DMS153 (cell line): ENCODE measurements around the gene ARHGAP9.
"Not testable (repeated sequence)": the region's sequence is repeated elsewhere in the genome, so short reads cannot be mapped to it uniquely, and the experiment has no call there.

Source experiments
- DNase-seq: peaks from one replicate; lab custom pipeline; 2025; lab: John Stamatoyannopoulos, UW

The ARHGAP9 gene

GRCh38 chr12:57479376-57480115 is at the start of gene ARHGAP9:
TSS of gene ARHGAP9 (minus strand) at chr12:57479866. CDS start at chr12:57479406, 460 bp downstream.
- DNase-seq = no peak

- DNase-seq = no peak
Measured at GRCh38 chr12:57528831-57529555, 49.3 kb upstream of the ARHGAP9 start.

GRCh38 chr12:57528176-57528575 is 48.5 kb upstream of the ARHGAP9 start:
- no peak for DNase-seq

GRCh38 chr12:57527184-57527583 is 47.5 kb upstream of the ARHGAP9 start:
- no peak for DNase-seq

GRCh38 chr12:57526477-57527126 is 46.9 kb upstream of the ARHGAP9 start:
- DNase-seq = no peak

GRCh38 chr12:57525615-57526383 is 46.1 kb upstream of the ARHGAP9 start:
- DNase-seq = no peak

- no peak for DNase-seq
Measured at GRCh38 chr12:57524814-57525614, 45.3 kb upstream of the ARHGAP9 start.

GRCh38 chr12:57523706-57524614 is 44.3 kb upstream of the ARHGAP9 start:
- DNase-seq = no peak

- DNase-seq = no peak
Measured at GRCh38 chr12:57522887-57523705, 43.4 kb upstream of the ARHGAP9 start.

- peak; percentile 89 for DNase-seq
Measured at GRCh38 chr12:57522011-57522886, 42.6 kb upstream of the ARHGAP9 start, which contains the start of gene MBD6. TSS of gene MBD6 (plus strand) at chr12:57522824. CDS start at chr12:57524304, 1,480 bp downstream.

- peak; percentile 36 for DNase-seq
Measured at GRCh38 chr12:57521525-57522010, 41.9 kb upstream of the ARHGAP9 start.

- DNase-seq = peak; percentile 98
Measured at GRCh38 chr12:57520053-57520818, 40.6 kb upstream of the ARHGAP9 start, which contains the start of gene DDIT3. TSS of gene DDIT3 (minus strand) at chr12:57520514. CDS start at chr12:57517406, 3,108 bp downstream.

- no peak for DNase-seq
Measured at GRCh38 chr12:57519796-57520052, 40.1 kb upstream of the ARHGAP9 start.

GRCh38 chr12:57518920-57519795 is 39.5 kb upstream of the ARHGAP9 start:
- no peak for DNase-seq

GRCh38 chr12:57518176-57518919 is 38.7 kb upstream of the ARHGAP9 start:
- DNase-seq = no peak

- not testable (repeated sequence) for DNase-seq
Measured at GRCh38 chr12:57517718-57518117, 38.1 kb upstream of the ARHGAP9 start.
